CD4-positive, alpha-beta memory T cell (primary cell): ENCODE data around the gene MAL. TPM values are rescaled to one million over a fixed set of nuclear protein-coding genes. Genes with fewer than 3 reads are reported as not detected.
A peak's percentile ranks its signal among the peaks of the same experiment; 100 is the strongest.
"Not testable (repeated sequence)": the region's sequence is repeated elsewhere in the genome, so short reads cannot be mapped to it uniquely, and the experiment has no call there.

Source experiments
- CTCF ChIA-PET: fragments of 350-600 bp; sonication (Branson Sonifier 250); formaldehyde crosslinking; loops from one replicate; lab custom pipeline; 2021; ENCODE audit warnings: inconsistent platforms; ENCODE audit not compliant: partially characterized antibody; lab: Charles Lee
- POLR2A ChIA-PET: fragments of 350-600 bp; sonication (Branson Sonifier 250); formaldehyde crosslinking; loops from one replicate; lab custom pipeline; 2021; ENCODE audit not compliant: partially characterized antibody; lab: Charles Lee
- DNase-seq, 5 donors: peaks; one replicate each; pipeline versions ENCODE4 v3.0.0 to v3.0.0-alpha.2; 2020 to 2022; ENCODE audit warnings: mixed read lengths in 1 of 5
- H3K27ac ChIP-seq: one replicate; pipeline ENCODE4 v1.7.0; 2013; ENCODE audit warnings: low read depth, low read length
- H3K27me3 ChIP-seq: 2 replicates; pipeline ENCODE4 v1.7.0; 2013; ENCODE audit warnings: mild to moderate bottlenecking, low read length, moderate library complexity; ENCODE audit not compliant: insufficient read depth
- H3K36me3 ChIP-seq: 2 replicates; pipeline ENCODE4 v1.7.0; 2013; ENCODE audit warnings: mild to moderate bottlenecking, low read length, moderate library complexity; ENCODE audit not compliant: insufficient read depth
- H3K4me1 ChIP-seq: 2 replicates; pipeline ENCODE4 v1.7.0; 2013; ENCODE audit warnings: mild to moderate bottlenecking, low read length, moderate library complexity; ENCODE audit not compliant: insufficient read depth
- H3K4me3 ChIP-seq, 2 donors: one replicate each; pipeline ENCODE4 v1.7.0; 2013; ENCODE audit warnings: low read length in 2 of 2, mild to moderate bottlenecking in 1 of 2
- H3K9me3 ChIP-seq, 2 donors: one replicate each; pipeline ENCODE4 v1.7.0; 2013; ENCODE audit warnings: low read length in 2 of 2, control low read depth in 1 of 2; ENCODE audit not compliant: control insufficient read depth in 1 of 2
- H3K27ac Mint-ChIP-seq, 7 donors: one replicate each; pipeline ENCODE4 v1.8.0; 2020 to 2021; ENCODE audit warnings: mixed read lengths in 7 of 7, mild to moderate bottlenecking in 6 of 7, inconsistent platforms in 3 of 7, moderate library complexity in 3 of 7
- H3K27me3 Mint-ChIP-seq, 2 donors: one replicate each; pipeline ENCODE4 v1.8.0; 2020 to 2021; ENCODE audit warnings: mixed read lengths in 2 of 2
- H3K36me3 Mint-ChIP-seq, 2 donors: one replicate each; pipeline ENCODE4 v1.8.0; 2020 to 2021; ENCODE audit warnings: mixed read lengths in 2 of 2, inconsistent platforms in 1 of 2, mild to moderate bottlenecking in 1 of 2
- H3K4me1 Mint-ChIP-seq, 4 donors: one replicate each; pipeline ENCODE4 v1.8.0; 2020 to 2021; ENCODE audit warnings: mixed read lengths in 4 of 4, mild to moderate bottlenecking in 1 of 4
- H3K4me3 Mint-ChIP-seq, 8 donors: one replicate each; pipeline ENCODE4 v1.8.0; 2020 to 2021; ENCODE audit warnings: mixed read lengths in 8 of 8, mild to moderate bottlenecking in 7 of 8, moderate library complexity in 6 of 8, inconsistent platforms in 3 of 8
- H3K9me3 Mint-ChIP-seq, 8 donors: one replicate each; pipeline ENCODE4 v1.8.0; 2020 to 2021; ENCODE audit warnings: mixed read lengths in 8 of 8, mild to moderate bottlenecking in 5 of 8, inconsistent platforms in 3 of 8, moderate library complexity in 1 of 8
- intact Hi-C: fragments of 100-400 bp; cut with micrococcal nuclease; formaldehyde crosslinking; loops from one replicate; pipeline ENCODE4 v1.15.1; 2023
- polyA plus RNA-seq, 2 donors: library from polyadenylated mRNA; unstranded; fragments of 300-500 nt; fragmentation: Illumina TruSeq; gene quantifications; one replicate each; pipeline ENCODE4 v1.2.3, GENCODE V29; 2021
- total RNA-seq, 2 experiments: library from RNA; stranded (reverse); gene quantifications; one replicate each; pipeline ENCODE4 v1.2.3, GENCODE V29; 2021

The MAL gene
- total and polyA plus RNA-seq, 4 experiments from 2014 or later = 108 to 274 (median 192) TPM

DNA sequence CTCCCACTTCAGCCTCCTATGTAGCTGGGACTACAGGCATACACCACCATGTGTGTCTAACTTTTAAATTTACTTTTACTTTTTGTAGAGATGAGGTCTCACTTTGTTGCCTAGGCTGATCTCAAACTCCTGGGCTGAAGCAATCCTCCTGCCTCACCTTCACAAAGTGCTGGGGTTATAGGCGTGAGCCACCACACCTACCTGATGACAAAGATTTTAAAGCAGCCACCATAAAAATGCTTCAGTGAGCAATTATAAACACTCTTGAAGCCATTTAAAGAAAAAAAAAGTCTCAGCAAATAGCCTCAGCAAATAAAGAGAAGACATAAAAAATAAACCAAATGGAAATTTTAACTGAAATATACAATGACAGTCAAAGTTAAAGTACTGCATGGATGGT is 60.5 kb downstream of the MAL start:
- intact Hi-C loops = no loop called here
- no peak overlapping the region for H3K4me3 Mint-ChIP-seq
- no peak overlapping the region for H3K27ac ChIP-seq
- DNase-seq = no peak
- H3K27me3 Mint-ChIP-seq = no peaks in the 10 kb centered on the region
- H3K36me3 ChIP-seq = peaks cover 11% of the 10 kb centered on the region
- H3K4me3 ChIP-seq = no peak overlapping the region
- H3K36me3 Mint-ChIP-seq = peaks cover 32 to 46% of the 10 kb centered on the region in 2 donors
- peak overlapping the region in 1 of 7 donors; percentile 22 for H3K27ac Mint-ChIP-seq
- H3K27me3 ChIP-seq = no peaks in the 10 kb centered on the region
- H3K9me3 ChIP-seq = no peaks in the 10 kb centered on the region
- CTCF ChIA-PET = interaction anchor here (1.8 to 2.6 kb wide), 2 partner anchors 29 to 62 kb away, joined by 5 to 9 read pairs; no protein-coding TSS in a partner anchor
- H3K4me1 ChIP-seq = no peaks in the 10 kb centered on the region
- no peaks in the 10 kb centered on the region for H3K4me1 Mint-ChIP-seq
- POLR2A ChIA-PET = no interaction called here
- no peaks in the 10 kb centered on the region for H3K9me3 Mint-ChIP-seq

- no peak for DNase-seq
- Histone ChIP-seq H3K9me3 (no peaks in the 10 kb centered on the region), H3K27me3 (no peaks in the 10 kb centered on the region), H3K27ac (no peak overlapping the region), H3K36me3 (peaks cover 21% of the 10 kb centered on the region), H3K4me3 (no peak overlapping the region), H3K4me1 (no peaks in the 10 kb centered on the region)
- POLR2A ChIA-PET = no interaction called here
- Mint-ChIP-seq H3K27me3 (no peaks in the 10 kb centered on the region), H3K27ac (peak overlapping the region in 1 of 7 donors; percentile 26), H3K9me3 (no peaks in the 10 kb centered on the region), H3K4me3 (no peak overlapping the region), H3K36me3 (peaks cover 42 to 58% of the 10 kb centered on the region in 2 donors), H3K4me1 (no peaks in the 10 kb centered on the region)
- CTCF ChIA-PET = interaction anchor here (0.9 to 1.8 kb wide), 5 partner anchors 9 to 65 kb away, joined by 3 to 6 read pairs (median 3); no protein-coding TSS in a partner anchor
- intact Hi-C loops = no loop called here
Measured at GRCh38 chr2:95087379-95087778, 61.9 kb downstream of the MAL start.

GRCh38 chr2:95091885-95092555 is 66.5 kb downstream of the MAL start:
- intact Hi-C loops = no loop called here
- Histone ChIP-seq H3K9me3 (no peaks in the 10 kb centered on the region), H3K4me3 (no peak overlapping the region), H3K27me3 (no peaks in the 10 kb centered on the region), H3K36me3 (peaks cover 17% of the 10 kb centered on the region), H3K4me1 (no peaks in the 10 kb centered on the region), H3K27ac (no peak overlapping the region)
- no peak overlapping the region for H3K4me3 Mint-ChIP-seq
- DNase-seq = no peak
- H3K9me3 Mint-ChIP-seq = no peaks in the 10 kb centered on the region
- H3K4me1 Mint-ChIP-seq = peaks cover 20 to 36% (median 23%) of the 10 kb centered on the region in 4 donors
- POLR2A ChIA-PET = no interaction called here
- H3K27me3 Mint-ChIP-seq = no peaks in the 10 kb centered on the region
- H3K27ac Mint-ChIP-seq = no peak overlapping the region
- CTCF ChIA-PET = interaction anchor here (1.4 to 6.6 kb wide), 4 partner anchors 10 to 69 kb away, joined by 4 to 40 read pairs (median 6); no protein-coding TSS in a partner anchor
- peaks cover 59 to 87% of the 10 kb centered on the region in 2 donors for H3K36me3 Mint-ChIP-seq

DNA sequence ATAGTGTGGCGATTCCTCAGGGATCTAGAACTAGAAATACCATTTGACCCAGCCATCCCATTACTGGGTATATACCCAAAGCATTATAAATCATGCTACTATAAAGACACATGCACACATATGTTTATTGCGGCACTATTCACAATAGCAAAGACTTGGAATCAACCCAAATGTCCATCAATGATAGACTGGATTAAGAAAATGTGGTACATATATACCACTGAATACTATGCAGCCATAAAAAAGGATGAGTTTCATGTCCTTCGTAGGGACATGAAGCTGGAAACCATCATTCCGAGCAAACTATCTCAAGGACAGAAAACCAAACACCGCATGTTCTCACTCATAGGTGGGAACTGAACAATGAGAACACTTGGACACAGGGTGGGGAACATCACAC is 72.8 kb downstream of the MAL start:
- H3K9me3 Mint-ChIP-seq, DNase-seq, POLR2A ChIA-PET, H3K27me3 Mint-ChIP-seq, H3K4me1 ChIP-seq, H3K4me3 Mint-ChIP-seq, intact Hi-C loops, H3K27ac Mint-ChIP-seq, H3K27me3 ChIP-seq, H3K9me3 ChIP-seq, H3K27ac ChIP-seq, H3K4me3 ChIP-seq: not testable (repeated sequence)
- peaks cover 21 to 43% (median 25%) of the 10 kb centered on the region in 4 donors for H3K4me1 Mint-ChIP-seq
- peaks cover 75 to 81% of the 10 kb centered on the region in 2 donors for H3K36me3 Mint-ChIP-seq
- H3K36me3 ChIP-seq = peaks cover 18% of the 10 kb centered on the region
- CTCF ChIA-PET = interaction anchor here (1.1 kb wide), 1 partner anchor 19 kb away, joined by 3 read pairs; no protein-coding TSS in a partner anchor

DNA sequence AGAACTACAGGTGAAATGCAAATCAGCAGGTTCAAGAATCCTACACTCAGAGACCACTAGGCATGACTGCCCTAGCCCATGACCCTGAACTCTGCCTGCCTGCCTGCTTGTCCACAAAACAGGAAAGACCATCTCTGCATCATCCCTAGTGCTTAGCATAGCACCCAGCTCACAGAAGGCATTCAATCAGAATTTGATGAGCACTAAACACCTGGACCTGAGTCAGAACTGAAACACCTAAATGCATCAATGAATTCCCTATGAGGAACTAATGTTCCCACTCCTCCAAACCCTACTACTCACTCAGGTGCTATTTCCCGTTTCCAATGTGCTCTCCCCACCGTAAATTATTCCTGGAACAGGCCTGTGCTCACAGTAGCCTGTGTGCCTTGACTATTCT is 74.4 kb downstream of the MAL start:
- ChIA-PET CTCF (interaction anchor here (0.9 to 1.8 kb wide), 3 partner anchors 14 to 77 kb away, joined by 4 to 5 read pairs (median 4); no protein-coding TSS in a partner anchor), POLR2A (no interaction called here)
- Mint-ChIP-seq H3K27me3 (no peaks in the 10 kb centered on the region), H3K4me1 (peaks cover 19 to 28% (median 21%) of the 10 kb centered on the region in 4 donors), H3K27ac (peak overlapping the region in 2 of 7 donors; percentile 13 to 22), H3K36me3 (peaks cover 75 to 81% of the 10 kb centered on the region in 2 donors), H3K9me3 (peaks cover 0 to 2% (median 0%) of the 10 kb centered on the region in 8 donors), H3K4me3 (no peak overlapping the region)
- H3K27ac ChIP-seq = no peak overlapping the region
- intact Hi-C loops = no loop called here
- no peaks in the 10 kb centered on the region for H3K4me1 ChIP-seq
- H3K36me3 ChIP-seq = peaks cover 18% of the 10 kb centered on the region
- no peak for DNase-seq
- no peaks in the 10 kb centered on the region for H3K9me3 ChIP-seq
- no peaks in the 10 kb centered on the region for H3K27me3 ChIP-seq
- H3K4me3 ChIP-seq = no peak overlapping the region

Other genes with a start within 250 kb of the MAL start
- not detected for gene TEKT4, start 154.3 kb upstream of the MAL start, total RNA-seq
- not detected for gene TEKT4, start 154.3 kb upstream of the MAL start, polyA plus RNA-seq
- gene MRPS5, start 96.1 kb downstream of the MAL start, total RNA-seq = 10 to 100 TPM; 66.0 to 70.6 TPM
- gene MRPS5, start 96.1 kb downstream of the MAL start, polyA plus RNA-seq = 10 to 100 TPM; 43.4 to 51.1 TPM
- 10 to 100 TPM; 35.2 to 37.1 TPM for gene ZNF514, start 134.1 kb downstream of the MAL start, total RNA-seq
- 10 to 100 TPM in 1 of 2 donors, 1 to 10 TPM in 1; 7.3 to 11.2 TPM for gene ZNF514, start 134.1 kb downstream of the MAL start, polyA plus RNA-seq
- 10 to 100 TPM in 1 of 2 experiments, 1 to 10 TPM in 1; 8.3 to 10.1 TPM for gene ZNF2, start 140.1 kb downstream of the MAL start, total RNA-seq
- gene ZNF2, start 140.1 kb downstream of the MAL start, polyA plus RNA-seq = 1 to 10 TPM; 2.1 to 4.3 TPM
- 1 to 10 TPM; 4.7 to 5.9 TPM for gene ZNF892, start 181.8 kb downstream of the MAL start, total RNA-seq
- gene ZNF892, start 181.8 kb downstream of the MAL start, polyA plus RNA-seq = under 1 TPM in 1 of 2 donors, not detected in 1; 0.61 TPM
- 1 to 10 TPM in 1 of 2 experiments, under 1 TPM in 1; 0.87 to 1.1 TPM for gene PROM2, start 248.7 kb downstream of the MAL start, total RNA-seq
- gene PROM2, start 248.7 kb downstream of the MAL start, polyA plus RNA-seq = not detected